Measurements from ENCODE around the gene HASPIN.

The HASPIN gene

GRCh38 chr17:3739422-3740124 is 15.9 kb downstream of the HASPIN start:
- no peak for DNase-seq

- DNase-seq, result no peak
Observed at GRCh38 chr17:3740611-3741073, 16.9 kb downstream of the HASPIN start.

GRCh38 chr17:3744014-3744413 is 20.3 kb downstream of the HASPIN start:
- DNase-seq, result no peak

GRCh38 chr17:3745071-3745470 is 21.4 kb downstream of the HASPIN start:
- no peak for DNase-seq

GRCh38 chr17:3747805-3748204 is 24.1 kb downstream of the HASPIN start:
- no peak for DNase-seq

GRCh38 chr17:3748576-3748975 is 24.9 kb downstream of the HASPIN start:
- no peak for DNase-seq

GRCh38 chr17:3750296-3750695 is 26.6 kb downstream of the HASPIN start:
- no peak for DNase-seq

GRCh38 chr17:3750926-3751325 is 27.2 kb downstream of the HASPIN start:
- DNase-seq, result no peak

GRCh38 chr17:3751836-3752235 is 28.1 kb downstream of the HASPIN start:
- no peak for DNase-seq

- DNase-seq, result no peak
Observed at GRCh38 chr17:3753624-3754023, 29.9 kb downstream of the HASPIN start.

GRCh38 chr17:3754066-3754457 is 30.4 kb downstream of the HASPIN start:
- no peak for DNase-seq

- DNase-seq, result no peak
Observed at GRCh38 chr17:3754458-3755334, 31.0 kb downstream of the HASPIN start.

GRCh38 chr17:3755335-3756030 is 31.8 kb downstream of the HASPIN start:
- no peak for DNase-seq

- DNase-seq, result no peak
Observed at GRCh38 chr17:3759597-3760216, 36.0 kb downstream of the HASPIN start.

- no peak for DNase-seq
Observed at GRCh38 chr17:3761036-3761917, 37.6 kb downstream of the HASPIN start.

GRCh38 chr17:3761918-3762380 is 38.2 kb downstream of the HASPIN start:
- no peak for DNase-seq

GRCh38 chr17:3762922-3763776 is 39.4 kb downstream of the HASPIN start:
- no peak for DNase-seq

GRCh38 chr17:3763777-3764170 is 40.1 kb downstream of the HASPIN start:
- no peak for DNase-seq

GRCh38 chr17:3765981-3766380 is 42.3 kb downstream of the HASPIN start:
- DNase-seq, result no peak

- DNase-seq, result no peak
Observed at GRCh38 chr17:3766779-3767178, 43.1 kb downstream of the HASPIN start.

GRCh38 chr17:3768341-3768740 is 44.6 kb downstream of the HASPIN start:
- no peak for DNase-seq
